ENCODE measurements around the gene CPXM1. TPM values are rescaled to one million over a fixed set of nuclear protein-coding genes. Genes with fewer than 3 reads are reported as not detected.

The CPXM1 gene
- total and polyA plus RNA-seq, 4 donors: 0.08 to 5.5 (median 0.16) TPM

GRCh38 chr20:2820896-2821869 is 20.8 kb upstream of the CPXM1 start:
- TF ChIP-seq JUND (IDR thresholded peaks at IDR 0.05) (no peak), SP1 (IDR thresholded peaks at IDR 0.05) (no peak), RAD21 (IDR thresholded peaks at IDR 0.05) (no peak), NR2F2 (IDR thresholded peaks at IDR 0.05) (no peak), EGR1 (IDR thresholded peaks at IDR 0.05; ENCODE audit: low read depth in 2 of 2) (no peak), HNF4A (conservative IDR thresholded peaks at IDR 0.05) (no peak), ZBTB33 (IDR thresholded peaks at IDR 0.05) (no peak), TAF1 (conservative IDR thresholded peaks at IDR 0.05) (no peak), FOXA1 (IDR thresholded peaks at IDR 0.05) (no peak), RXRA (IDR thresholded peaks at IDR 0.05) (no peak), HNF4G (IDR thresholded peaks at IDR 0.05) (no peak), FOXA2 (IDR thresholded peaks at IDR 0.05) (no peak), MAX (IDR thresholded peaks at IDR 0.05) (no peak), YY1 (IDR thresholded peaks at IDR 0.05) (no peak), REST (IDR thresholded peaks at IDR 0.05) (no peak), GABPA (IDR thresholded peaks at IDR 0.05 in 1 of 2, conservative IDR thresholded peaks at IDR 0.05 in 1 of 2) (no peak)
- TF ChIP-seq, protein P1, sequence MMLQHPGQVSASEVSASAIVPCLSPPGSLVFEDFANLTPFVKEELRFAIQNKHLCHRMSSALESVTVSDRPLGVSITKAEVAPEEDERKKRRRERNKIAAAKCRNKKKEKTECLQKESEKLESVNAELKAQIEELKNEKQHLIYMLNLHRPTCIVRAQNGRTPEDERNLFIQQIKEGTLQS (IDR thresholded peaks at IDR 0.05): no peak
- TF ChIP-seq, protein P2, sequence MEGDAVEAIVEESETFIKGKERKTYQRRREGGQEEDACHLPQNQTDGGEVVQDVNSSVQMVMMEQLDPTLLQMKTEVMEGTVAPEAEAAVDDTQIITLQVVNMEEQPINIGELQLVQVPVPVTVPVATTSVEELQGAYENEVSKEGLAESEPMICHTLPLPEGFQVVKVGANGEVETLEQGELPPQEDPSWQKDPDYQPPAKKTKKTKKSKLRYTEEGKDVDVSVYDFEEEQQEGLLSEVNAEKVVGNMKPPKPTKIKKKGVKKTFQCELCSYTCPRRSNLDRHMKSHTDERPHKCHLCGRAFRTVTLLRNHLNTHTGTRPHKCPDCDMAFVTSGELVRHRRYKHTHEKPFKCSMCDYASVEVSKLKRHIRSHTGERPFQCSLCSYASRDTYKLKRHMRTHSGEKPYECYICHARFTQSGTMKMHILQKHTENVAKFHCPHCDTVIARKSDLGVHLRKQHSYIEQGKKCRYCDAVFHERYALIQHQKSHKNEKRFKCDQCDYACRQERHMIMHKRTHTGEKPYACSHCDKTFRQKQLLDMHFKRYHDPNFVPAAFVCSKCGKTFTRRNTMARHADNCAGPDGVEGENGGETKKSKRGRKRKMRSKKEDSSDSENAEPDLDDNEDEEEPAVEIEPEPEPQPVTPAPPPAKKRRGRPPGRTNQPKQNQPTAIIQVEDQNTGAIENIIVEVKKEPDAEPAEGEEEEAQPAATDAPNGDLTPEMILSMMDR (IDR thresholded peaks at IDR 0.05; ENCODE audit: low read depth, low read length, missing input control): no peak
- Histone ChIP-seq H3K4me1 (ENCODE audit: control insufficient read depth in 4 of 4, insufficient read depth in 4 of 4, low read length in 3 of 4) (peaks cover 0 to 3% (median 1%) of the 10 kb centered on the region in 4 donors), H3K27ac (ENCODE audit: low read depth in 1 of 2, low read length in 2 of 2) (no peak overlapping the region), H3K4me3 (ENCODE audit: low read depth in 1 of 3, low read length in 3 of 3) (no peak overlapping the region), H3K9ac (ENCODE audit: low read depth in 1 of 2, low read length in 2 of 2) (no peak overlapping the region), H3K27me3 (ENCODE audit: control insufficient read depth in 4 of 4, insufficient read depth in 4 of 4, low read length in 3 of 4) (no peaks in the 10 kb centered on the region), H3K36me3 (ENCODE audit: control insufficient read depth in 4 of 4, insufficient read depth in 3 of 4, low read depth in 1 of 4, low read length in 3 of 4) (no peaks in the 10 kb centered on the region), H3K9me3 (ENCODE audit: control insufficient read depth in 4 of 4, low read length in 3 of 4) (no peaks in the 10 kb centered on the region)
- DNase-seq (ENCODE audit: low spot score): no peak
- WGBS: 10% methylated on average over 68 of the region's 68 CpGs

All from liver (tissue), 9 donors.